HEK293T (cell line): Measurements from ENCODE around the gene TBKBP1.

Experiments used
- CTCF ChIA-PET: fragments of 350-600 bp; formaldehyde crosslinking; extraction: SDS; loops from one replicate; lab custom pipeline; 2021; ENCODE audit warnings: antibody characterized with exemption, inconsistent platforms; lab: Yijun Ruan, JAX
- POLR2A ChIA-PET: fragments of 350-600 bp; formaldehyde crosslinking; extraction: SDS; loops from one replicate; lab custom pipeline; 2020; ENCODE audit warnings: antibody characterized with exemption, inconsistent platforms; lab: Yijun Ruan, JAX
- DNase-seq: peaks from one replicate; pipeline ENCODE4 v3.0.0; 2012; ENCODE audit warnings: mixed read lengths; ENCODE audit errors: extremely low spot score
- ARNT ChIP-seq: fragments of 450-650 bp; IDR thresholded peaks from 2 replicates; pipeline ENCODE4 v1.6.1; 2017; ENCODE audit warnings: mild to moderate bottlenecking
- BHLHE40 ChIP-seq: fragments of 450-650 bp; IDR thresholded peaks from 2 replicates; pipeline ENCODE4 v1.6.1; 2016; ENCODE audit warnings: mild to moderate bottlenecking, moderate library complexity, borderline replicate concordance
- CTBP1 ChIP-seq: fragments of 450-650 bp; IDR thresholded peaks from 2 replicates; pipeline ENCODE4 v1.6.1; 2016; ENCODE audit warnings: borderline replicate concordance
- ELF4 ChIP-seq: fragments of 450-650 bp; IDR thresholded peaks from 2 replicates; pipeline ENCODE4 v1.6.1; 2017; ENCODE audit warnings: antibody characterized with exemption
- FOXA1 ChIP-seq: fragments of 450-650 bp; IDR thresholded peaks from 2 replicates; pipeline ENCODE4 v1.6.1; 2016; ENCODE audit warnings: mild to moderate bottlenecking
- FOXK2 ChIP-seq: fragments of 450-650 bp; IDR thresholded peaks from 2 replicates; pipeline ENCODE4 v1.6.1; 2016; ENCODE audit warnings: mild to moderate bottlenecking
- FOXM1 ChIP-seq: fragments of 450-650 bp; IDR thresholded peaks from 2 replicates; pipeline ENCODE4 v1.6.1; 2017; ENCODE audit warnings: mild to moderate bottlenecking, borderline replicate concordance
- HDGF ChIP-seq: fragments of 450-650 bp; IDR thresholded peaks from 2 replicates; pipeline ENCODE4 v1.6.1; 2017; ENCODE audit warnings: antibody characterized with exemption, borderline replicate concordance
- L3MBTL2 ChIP-seq: fragments of 450-650 bp; conservative IDR thresholded peaks from 2 replicates; pipeline ENCODE4 v1.6.1; 2016; ENCODE audit warnings: mild to moderate bottlenecking
- LEF1 ChIP-seq: fragments of 450-650 bp; IDR thresholded peaks from 2 replicates; pipeline ENCODE4 v1.6.1; 2017; ENCODE audit warnings: mild to moderate bottlenecking, borderline replicate concordance
- NFRKB ChIP-seq: fragments of 450-650 bp; IDR thresholded peaks from 2 replicates; pipeline ENCODE4 v1.6.1; 2016; ENCODE audit warnings: mild to moderate bottlenecking, moderate library complexity
- SP1 ChIP-seq: fragments of 450-650 bp; IDR thresholded peaks from 2 replicates; pipeline ENCODE4 v1.6.1; 2017
- SUZ12 ChIP-seq: fragments of 450-650 bp; IDR thresholded peaks from 2 replicates; pipeline ENCODE4 v1.6.1; 2016; ENCODE audit warnings: mild to moderate bottlenecking
- TARDBP ChIP-seq: fragments of 450-650 bp; IDR thresholded peaks from 2 replicates; pipeline ENCODE4 v1.6.1; 2016
- ZNF384 ChIP-seq: fragments of 450-650 bp; IDR thresholded peaks from 2 replicates; pipeline ENCODE4 v1.6.1; 2016
- TF ChIP-seq, protein P1 (sequence below): fragments of 450-650 bp; IDR thresholded peaks from 2 replicates; pipeline ENCODE4 v1.6.1; 2016

The TBKBP1 gene

DNA sequence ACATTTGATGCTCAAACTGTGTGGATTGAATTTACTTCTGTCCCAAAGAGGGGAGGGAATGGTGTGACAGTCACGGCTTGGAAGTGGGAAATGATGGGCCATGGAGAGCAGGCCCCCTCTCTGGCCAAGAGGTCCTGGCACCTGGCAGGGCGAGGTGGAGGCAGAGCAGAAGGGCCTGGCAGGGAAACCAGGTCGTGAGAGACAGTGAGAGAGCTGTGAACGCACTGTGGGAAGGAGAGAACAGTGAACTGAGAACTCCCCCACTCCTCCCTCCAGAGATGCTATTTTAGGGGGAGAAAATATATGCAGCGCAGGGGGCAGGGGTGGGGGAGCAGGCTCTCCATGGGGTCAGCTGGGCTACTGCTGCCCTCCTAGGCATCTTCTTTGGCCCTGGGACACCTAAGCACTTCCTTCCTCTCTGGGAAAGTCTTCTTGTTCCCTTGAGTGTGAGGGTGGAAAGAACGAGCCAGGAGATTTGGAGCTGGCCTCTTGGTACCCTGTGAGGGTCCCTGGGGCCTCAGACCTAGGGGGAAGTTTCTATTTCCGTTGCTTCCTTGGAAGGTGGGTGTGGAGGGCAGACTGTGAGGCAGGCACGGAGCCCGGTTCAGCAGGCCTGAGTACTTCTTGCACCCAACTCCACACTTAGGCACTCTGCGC lies 21.8 kb downstream of the TBKBP1 start:
- CTCF ChIA-PET: no interaction called here

DNA sequence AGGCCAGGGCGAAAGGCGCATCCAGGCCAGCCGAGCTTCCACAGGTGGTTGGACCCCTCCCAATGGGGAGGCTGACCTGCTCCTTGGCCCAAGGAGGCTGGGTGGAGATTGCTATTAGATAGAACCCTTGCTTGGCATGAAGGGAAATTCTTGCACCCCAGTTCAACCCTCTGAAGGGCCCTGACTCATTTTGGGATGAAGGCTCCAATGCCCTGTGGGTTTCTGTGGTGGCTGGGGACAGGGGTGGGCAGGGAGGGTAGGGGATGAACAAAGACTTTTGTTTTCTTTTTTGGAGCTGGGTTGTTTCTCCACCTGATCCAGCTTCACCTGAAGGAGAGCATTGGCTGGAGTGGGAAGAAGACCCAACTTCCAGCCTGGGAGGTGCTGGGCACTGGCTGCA lies 22.4 kb downstream of the TBKBP1 start:
- TF ChIP-seq SP1 (no peak), SUZ12 (no peak), L3MBTL2 (no peak), LEF1 (no peak), CTBP1 (no peak), FOXA1 (no peak), ELF4 (no peak), FOXM1 (no peak), TARDBP (no peak), HDGF (no peak), FOXK2 (no peak), NFRKB (no peak), ZNF384 (no peak), ARNT (no peak), BHLHE40 (no peak)
- TF ChIP-seq, protein P1, sequence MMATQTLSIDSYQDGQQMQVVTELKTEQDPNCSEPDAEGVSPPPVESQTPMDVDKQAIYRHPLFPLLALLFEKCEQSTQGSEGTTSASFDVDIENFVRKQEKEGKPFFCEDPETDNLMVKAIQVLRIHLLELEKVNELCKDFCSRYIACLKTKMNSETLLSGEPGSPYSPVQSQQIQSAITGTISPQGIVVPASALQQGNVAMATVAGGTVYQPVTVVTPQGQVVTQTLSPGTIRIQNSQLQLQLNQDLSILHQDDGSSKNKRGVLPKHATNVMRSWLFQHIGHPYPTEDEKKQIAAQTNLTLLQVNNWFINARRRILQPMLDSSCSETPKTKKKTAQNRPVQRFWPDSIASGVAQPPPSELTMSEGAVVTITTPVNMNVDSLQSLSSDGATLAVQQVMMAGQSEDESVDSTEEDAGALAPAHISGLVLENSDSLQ: no peak
- ChIA-PET CTCF (no interaction called here), POLR2A (no interaction called here)
- DNase-seq: no peak

More for the DNA sequence above, 21.8 kb downstream of the TBKBP1 start:
- no peak for TF ChIP-seq FOXK2
- TF ChIP-seq LEF1: no peak
- TF ChIP-seq ZNF384: no peak
- no peak for TF ChIP-seq TARDBP
- TF ChIP-seq, protein P1: no peak
- TF ChIP-seq FOXA1: no peak
- TF ChIP-seq BHLHE40: no peak
- TF ChIP-seq ARNT: no peak
- TF ChIP-seq FOXM1: no peak
- TF ChIP-seq SP1: no peak
- no peak for TF ChIP-seq CTBP1
- TF ChIP-seq SUZ12: no peak
- TF ChIP-seq NFRKB: no peak
- no peak for TF ChIP-seq HDGF
- TF ChIP-seq L3MBTL2: no peak
- no peak for TF ChIP-seq ELF4
- POLR2A ChIA-PET: no interaction called here
- DNase-seq: no peak

DNA sequence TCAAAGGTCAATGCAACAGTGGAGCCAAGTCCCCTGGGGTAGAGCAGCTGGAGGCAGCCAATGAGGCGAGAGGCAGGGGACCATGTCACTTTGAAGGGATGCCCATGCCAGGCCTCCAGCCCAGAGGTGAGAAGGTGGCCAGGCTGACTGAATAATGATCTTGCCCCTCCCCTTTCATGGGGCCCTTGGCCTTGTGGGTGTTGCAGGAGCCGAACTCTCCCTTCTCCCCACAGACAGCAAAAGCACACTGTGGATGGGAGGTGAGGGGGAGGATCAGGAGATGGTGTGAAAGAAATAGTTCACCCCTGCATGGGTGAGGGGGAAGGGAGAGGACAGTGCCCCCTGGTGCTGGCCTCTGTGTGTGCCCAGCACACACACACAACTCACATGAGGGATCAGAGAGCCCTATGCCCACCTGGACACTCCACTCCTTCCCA lies 23.3 kb downstream of the TBKBP1 start:
- CTCF ChIA-PET: no interaction called here
- TF ChIP-seq BHLHE40 (no peak), LEF1 (no peak), SP1 (no peak), FOXM1 (no peak), FOXA1 (no peak), ARNT (no peak), ELF4 (no peak), HDGF (no peak), SUZ12 (no peak), NFRKB (no peak), ZNF384 (no peak), TARDBP (no peak)
- TF ChIP-seq, protein P1: no peak
- no peak for DNase-seq
- POLR2A ChIA-PET: no interaction called here

DNA sequence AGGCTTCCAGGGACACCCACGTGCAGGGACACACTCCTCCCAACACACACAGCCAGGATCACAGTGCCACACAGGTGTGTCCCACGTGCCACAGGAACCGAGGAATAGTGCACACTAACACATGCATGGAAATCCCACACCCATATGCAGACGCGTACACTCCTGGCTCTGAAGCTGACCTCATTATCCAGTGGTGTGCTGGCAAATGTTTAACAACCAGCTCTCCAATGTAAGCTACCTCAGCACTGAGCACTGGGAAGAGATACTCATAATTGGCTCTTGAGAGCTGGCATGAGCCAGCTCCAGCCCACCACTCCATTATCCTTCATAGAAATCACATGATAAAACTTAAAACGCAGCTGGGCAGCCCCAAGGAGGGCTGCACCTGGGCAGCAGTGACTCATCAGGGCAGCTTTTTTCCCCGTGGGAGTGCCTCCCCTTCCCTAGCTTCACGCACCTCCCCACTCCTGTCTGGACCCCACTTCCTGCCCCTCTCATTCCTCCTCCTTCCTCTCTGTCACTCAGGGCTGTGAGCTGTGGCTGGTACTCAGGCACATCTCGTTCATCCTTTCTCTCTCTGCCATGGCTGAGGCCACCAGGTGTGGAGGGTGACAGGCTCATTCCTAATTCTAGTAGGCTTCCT lies 24.1 kb downstream of the TBKBP1 start:
- CTCF ChIA-PET: interaction anchor here (1.5 kb wide), 1 partner anchor 11 kb away, joined by 3 read pairs; no protein-coding TSS in a partner anchor
- no peak for DNase-seq
- POLR2A ChIA-PET: no interaction called here
- TF ChIP-seq, protein P1: no peak
- no peak for TF ChIP-seq FOXA1

DNA sequence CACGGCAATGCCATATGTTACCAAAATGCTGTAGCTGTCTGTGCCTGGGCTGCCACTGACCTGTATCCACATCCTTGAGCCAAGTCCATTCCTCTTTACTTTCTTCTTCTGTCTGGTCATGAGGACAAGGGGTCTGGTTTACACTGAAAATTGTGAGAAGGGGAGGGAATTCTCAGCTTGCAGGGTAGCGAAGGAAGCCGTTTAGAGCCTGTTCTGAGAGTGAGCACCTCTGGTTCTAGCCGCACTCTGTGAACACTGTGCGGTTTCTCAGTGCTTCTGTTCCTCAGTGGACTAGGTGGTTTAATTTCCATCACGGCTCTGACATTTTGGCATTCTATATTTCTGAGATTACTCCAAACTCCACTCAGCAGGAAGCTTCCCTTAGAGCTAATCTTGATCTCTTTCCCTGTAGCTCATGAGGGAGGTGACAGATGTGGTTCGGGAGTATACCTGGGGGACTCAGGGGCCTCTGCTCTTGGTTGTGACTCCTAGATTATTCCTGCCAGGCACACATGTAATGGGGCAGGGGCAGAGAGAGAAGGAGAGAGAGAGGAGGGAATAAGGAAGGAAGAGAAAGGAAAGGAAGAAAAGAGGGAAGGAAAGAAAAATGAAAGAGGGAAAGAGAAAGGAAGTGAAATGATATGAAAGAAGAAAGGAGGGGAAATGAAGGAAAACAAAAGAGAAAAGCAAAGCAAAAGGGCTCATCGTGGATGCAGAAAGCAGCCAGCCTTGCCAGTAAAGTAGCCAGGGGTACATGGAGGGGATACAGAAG lies 24.9 kb downstream of the TBKBP1 start:
- CTCF ChIA-PET: interaction anchor here (0.6 to 1.5 kb wide), 3 partner anchors 10 to 1109 kb away, joined by 3 read pairs; no protein-coding TSS in a partner anchor
- POLR2A ChIA-PET: interaction anchor here (1.4 kb wide), 1 partner anchor 14 kb away, joined by 3 read pairs; the partner anchor contains the start of gene TBX21
- no peak for DNase-seq

More for the DNA sequence above, 24.9 kb downstream of the TBKBP1 start:
- TF ChIP-seq CTBP1 (no peak), BHLHE40 (no peak), ZNF384 (no peak), NFRKB (no peak), HDGF (no peak), FOXM1 (no peak), TARDBP (no peak), L3MBTL2 (no peak), FOXK2 (no peak), ELF4 (no peak), ARNT (no peak), LEF1 (no peak), SP1 (no peak), SUZ12 (no peak), FOXA1 (no peak)
- TF ChIP-seq, protein P1: no peak
